KMS-11 (cell line): ENCODE data around the gene ZGLP1.
"Not testable (repeated sequence)": the region's sequence is repeated elsewhere in the genome, so short reads cannot be mapped to it uniquely, and the experiment has no call there.

Experiments used
- H2AFZ ChIP-seq: fragments of 200-600 bp; sonication (generic); 2 replicates; pipeline ENCODE4 v1.6.1; 2016; ENCODE audit warnings: antibody characterized with exemption, mixed run types, low read depth
- H3K27ac ChIP-seq: fragments of 200-600 bp; sonication (generic); 2 replicates; pipeline ENCODE4 v1.6.1; 2016; ENCODE audit warnings: mild to moderate bottlenecking, mixed run types
- H3K27me3 ChIP-seq: fragments of 200-600 bp; sonication (generic); 2 replicates; pipeline ENCODE4 v1.6.1; 2017; ENCODE audit warnings: mild to moderate bottlenecking, low read depth, mixed run types, moderate library complexity; ENCODE audit not compliant: insufficient read depth
- H3K36me3 ChIP-seq: fragments of 200-600 bp; sonication (generic); 2 replicates; pipeline ENCODE4 v1.6.1; 2017; ENCODE audit warnings: mild to moderate bottlenecking, mixed run types; ENCODE audit not compliant: insufficient read depth
- H3K4me1 ChIP-seq: fragments of 200-600 bp; sonication (generic); 2 replicates; pipeline ENCODE4 v1.6.1; 2016; ENCODE audit warnings: mild to moderate bottlenecking, low read depth, mixed run types; ENCODE audit not compliant: poor library complexity, severe bottlenecking
- H3K4me2 ChIP-seq: fragments of 200-600 bp; sonication (generic); 2 replicates; pipeline ENCODE4 v1.7.0; 2016; ENCODE audit warnings: mild to moderate bottlenecking, mixed run types
- H3K4me3 ChIP-seq: fragments of 200-600 bp; sonication (generic); IDR thresholded peaks from 2 replicates; pipeline ENCODE4 v1.6.1; 2017; ENCODE audit warnings: low read depth, low read length, mixed read lengths; ENCODE audit not compliant: insufficient read depth
- H3K79me2 ChIP-seq: fragments of 200-600 bp; sonication (generic); 2 replicates; pipeline ENCODE4 v1.6.1; 2016; ENCODE audit warnings: low read depth, mixed run types; ENCODE audit not compliant: insufficient read depth
- H3K9ac ChIP-seq: fragments of 200-600 bp; sonication (generic); 2 replicates; pipeline ENCODE4 v1.6.1; 2016; ENCODE audit warnings: mild to moderate bottlenecking, mixed run types
- H4K20me1 ChIP-seq: fragments of 200-600 bp; sonication (generic); 2 replicates; pipeline ENCODE4 v1.6.1; 2016; ENCODE audit warnings: mild to moderate bottlenecking, mixed run types; ENCODE audit not compliant: insufficient read depth
- TF ChIP-seq, protein P1 (sequence below): fragments of 200-600 bp; sonication (generic); conservative IDR thresholded peaks from 2 replicates; pipeline ENCODE4 v1.6.1; 2017; ENCODE audit warnings: low read depth, mild to moderate bottlenecking, antibody characterized with exemption, low read length, moderate library complexity, mixed read lengths

Gene ZGLP1

DNA sequence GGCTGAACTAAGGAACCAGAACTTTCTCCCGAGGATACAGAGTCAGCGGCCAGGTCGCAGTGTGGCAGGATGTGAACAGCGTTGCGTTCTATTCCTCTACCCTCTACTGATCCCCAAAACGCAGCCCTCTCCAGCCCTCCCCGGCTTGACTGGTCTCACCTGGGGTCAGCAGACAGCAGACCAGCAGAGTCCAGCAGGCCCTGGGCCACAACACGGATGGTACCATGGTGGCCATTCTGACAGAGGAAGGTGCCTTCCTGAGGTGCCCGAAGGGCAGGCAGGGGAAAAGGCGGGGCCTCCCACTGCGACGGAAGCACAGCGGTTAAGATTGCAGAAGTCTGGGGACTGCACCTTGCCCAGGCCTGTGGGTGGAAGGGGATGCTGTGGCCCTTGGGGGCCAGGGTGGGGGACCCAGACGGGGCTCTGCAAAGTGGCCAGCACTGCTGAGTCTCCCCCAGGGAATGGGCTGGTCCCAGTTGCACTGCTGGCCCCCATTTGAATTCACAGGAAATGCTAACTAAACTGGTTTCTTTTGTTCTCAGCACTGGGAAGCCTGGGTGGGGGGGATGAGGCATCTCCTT is 29.9 kb upstream of the ZGLP1 start, which contains the start of gene ICAM3:
Gene ICAM3 (minus strand): TSS at position 245 of the 581 bp plus-strand sequence. CDS start 10 bp downstream, at position 235.
- Histone ChIP-seq H3K36me3 (no peaks in the 10 kb centered on the region), H3K4me3 (no peak within 1 kb of the TSS), H3K4me2 (no peak within 1 kb of the TSS), H4K20me1 (no peaks in the 10 kb centered on the region), H3K27me3 (no peaks in the 10 kb centered on the region), H3K4me1 (no peaks in the 10 kb centered on the region), H3K9ac (no peak within 1 kb of the TSS), H3K27ac (no peak within 1 kb of the TSS), H3K79me2 (no peaks in the 10 kb centered on the region), H2AFZ (no peak within 1 kb of the TSS)
- TF ChIP-seq, protein P1, sequence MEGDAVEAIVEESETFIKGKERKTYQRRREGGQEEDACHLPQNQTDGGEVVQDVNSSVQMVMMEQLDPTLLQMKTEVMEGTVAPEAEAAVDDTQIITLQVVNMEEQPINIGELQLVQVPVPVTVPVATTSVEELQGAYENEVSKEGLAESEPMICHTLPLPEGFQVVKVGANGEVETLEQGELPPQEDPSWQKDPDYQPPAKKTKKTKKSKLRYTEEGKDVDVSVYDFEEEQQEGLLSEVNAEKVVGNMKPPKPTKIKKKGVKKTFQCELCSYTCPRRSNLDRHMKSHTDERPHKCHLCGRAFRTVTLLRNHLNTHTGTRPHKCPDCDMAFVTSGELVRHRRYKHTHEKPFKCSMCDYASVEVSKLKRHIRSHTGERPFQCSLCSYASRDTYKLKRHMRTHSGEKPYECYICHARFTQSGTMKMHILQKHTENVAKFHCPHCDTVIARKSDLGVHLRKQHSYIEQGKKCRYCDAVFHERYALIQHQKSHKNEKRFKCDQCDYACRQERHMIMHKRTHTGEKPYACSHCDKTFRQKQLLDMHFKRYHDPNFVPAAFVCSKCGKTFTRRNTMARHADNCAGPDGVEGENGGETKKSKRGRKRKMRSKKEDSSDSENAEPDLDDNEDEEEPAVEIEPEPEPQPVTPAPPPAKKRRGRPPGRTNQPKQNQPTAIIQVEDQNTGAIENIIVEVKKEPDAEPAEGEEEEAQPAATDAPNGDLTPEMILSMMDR: no peak

DNA sequence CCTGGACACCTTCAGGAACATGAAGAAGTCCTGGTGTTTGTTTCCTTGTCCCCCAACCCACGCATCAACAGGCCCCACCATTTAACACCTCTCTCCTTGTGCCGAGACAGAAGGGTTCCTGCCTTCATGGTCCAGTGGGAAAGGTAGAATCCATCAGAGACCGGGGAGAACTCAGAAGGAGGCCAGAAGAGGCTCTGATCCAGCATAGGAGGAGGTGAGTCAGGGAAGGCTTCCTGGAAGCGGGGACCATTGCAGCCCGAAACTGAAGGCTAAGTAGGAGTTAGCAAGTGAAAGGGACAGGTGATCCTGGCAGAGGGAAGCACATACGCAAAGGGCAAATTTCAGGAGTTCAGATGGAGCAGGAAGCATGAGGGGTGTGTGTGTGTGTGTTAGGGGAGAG is 29.3 kb upstream of the ZGLP1 start:
- Histone ChIP-seq H2AFZ (no peak overlapping the region), H3K4me3 (no peak overlapping the region), H3K9ac (no peak overlapping the region)

DNA sequence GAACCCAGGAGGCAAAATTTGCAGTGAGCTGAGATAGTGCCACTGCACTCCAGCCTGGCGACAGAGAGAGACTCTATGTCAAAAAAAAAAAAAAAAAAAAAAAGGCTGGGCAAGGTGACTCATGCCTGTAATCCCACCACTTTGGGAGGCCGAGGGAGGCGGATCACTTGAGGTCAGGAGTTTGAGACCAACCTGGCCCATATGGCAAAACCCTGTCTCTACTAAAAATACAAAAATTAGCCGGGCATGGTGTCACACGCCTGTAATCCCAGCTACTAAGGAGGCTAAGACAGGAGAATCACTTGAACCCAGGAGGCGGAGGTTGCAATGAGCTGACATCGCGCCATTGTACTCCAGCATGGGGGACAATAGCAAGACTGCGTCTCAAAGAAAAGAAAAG is 27.1 kb upstream of the ZGLP1 start:
- H3K4me2 ChIP-seq, H3K9ac ChIP-seq, H3K36me3 ChIP-seq, H3K4me3 ChIP-seq, H4K20me1 ChIP-seq, H3K27me3 ChIP-seq, H3K27ac ChIP-seq, H2AFZ ChIP-seq: not testable (repeated sequence)
- Histone ChIP-seq H3K79me2 (peaks cover 11% of the 10 kb centered on the region), H3K4me1 (peaks cover 11% of the 10 kb centered on the region)

More for the DNA sequence above, 29.3 kb upstream of the ZGLP1 start:
- H3K27me3 ChIP-seq: no peaks in the 10 kb centered on the region
- H4K20me1 ChIP-seq: no peaks in the 10 kb centered on the region
- TF ChIP-seq, protein P1: no peak
- no peaks in the 10 kb centered on the region for H3K36me3 ChIP-seq
- peaks cover 4% of the 10 kb centered on the region for H3K4me1 ChIP-seq
- no peaks in the 10 kb centered on the region for H3K79me2 ChIP-seq
- no peak overlapping the region for H3K4me2 ChIP-seq
- no peak overlapping the region for H3K27ac ChIP-seq

DNA sequence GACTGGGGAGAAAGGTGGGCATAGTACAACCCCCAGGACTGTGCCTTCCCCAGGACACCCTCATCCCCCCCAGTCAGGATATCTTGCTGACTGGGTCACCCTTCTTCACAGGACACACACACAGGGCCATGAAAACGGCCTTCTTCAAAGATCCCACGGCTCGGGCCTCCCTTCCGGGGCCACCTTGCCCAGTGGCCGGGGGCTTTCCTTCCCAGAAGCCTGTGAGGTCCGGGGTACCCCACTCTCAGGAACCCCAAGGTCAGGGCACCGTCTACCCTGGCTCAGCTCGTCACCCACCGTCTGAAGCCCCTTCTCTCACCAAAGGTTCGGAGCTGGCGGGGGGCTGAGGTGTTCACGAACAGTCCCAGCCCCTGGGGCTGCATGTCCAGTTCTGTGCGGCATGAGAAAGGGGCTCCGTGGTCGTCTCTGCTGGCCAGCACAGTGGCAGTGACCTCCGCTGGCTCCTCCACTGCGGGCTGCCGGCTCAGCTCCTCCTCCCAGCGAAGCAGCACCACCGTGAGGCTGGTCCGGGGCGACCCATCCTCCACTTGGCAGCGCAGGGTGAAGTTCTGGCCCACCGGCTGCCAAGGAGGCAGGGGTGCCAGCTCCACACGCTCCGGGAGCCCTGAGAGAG is 25.9 kb upstream of the ZGLP1 start:
- H3K27me3 ChIP-seq: no peaks in the 10 kb centered on the region
- peaks cover 22% of the 10 kb centered on the region for H3K79me2 ChIP-seq
- no peaks in the 10 kb centered on the region; the same call in 1 of the 2 replicates for H3K36me3 ChIP-seq
- no peak overlapping the region for H3K4me3 ChIP-seq
- no peak overlapping the region for H3K4me2 ChIP-seq
- H3K27ac ChIP-seq: no peak overlapping the region
- H3K4me1 ChIP-seq: peaks cover 16% of the 10 kb centered on the region
- TF ChIP-seq, protein P1: no peak
- H3K9ac ChIP-seq: no peak overlapping the region
- H2AFZ ChIP-seq: no peak overlapping the region
- H4K20me1 ChIP-seq: no peaks in the 10 kb centered on the region
